CD8-positive, alpha-beta memory T cell (primary cell): ENCODE results near the gene MYADML2. TPM values are rescaled to one million over a fixed set of nuclear protein-coding genes. Genes with fewer than 3 reads are reported as not detected.
"Not testable (repeated sequence)": the region's sequence is repeated elsewhere in the genome, so short reads cannot be mapped to it uniquely, and the experiment has no call there.

Source experiments
- CTCF ChIA-PET: fragments of 350-600 bp; sonication (Branson Sonifier 250); formaldehyde crosslinking; loops from one replicate; lab custom pipeline; 2021; ENCODE audit warnings: antibody characterized with exemption; lab: Charles Lee
- POLR2A ChIA-PET: fragments of 350-600 bp; sonication (Branson Sonifier 250); formaldehyde crosslinking; loops from one replicate; lab custom pipeline; 2021; ENCODE audit warnings: antibody characterized with exemption; lab: Charles Lee
- DNase-seq, 5 donors: peaks; one replicate each; pipeline versions ENCODE4 v3.0.0 to v3.0.0-alpha.2; 2020 to 2022; ENCODE audit warnings: mixed read lengths in 1 of 5
- H3K27ac ChIP-seq: one replicate; pipeline ENCODE4 v1.7.0; 2013; ENCODE audit warnings: low read depth, mild to moderate bottlenecking, low read length, moderate library complexity
- H3K27me3 ChIP-seq: 2 replicates; pipeline ENCODE4 v1.7.0; 2013; ENCODE audit warnings: low read length, mild to moderate bottlenecking; ENCODE audit not compliant: insufficient read depth, poor library complexity, severe bottlenecking
- H3K36me3 ChIP-seq: 2 replicates; pipeline ENCODE4 v1.7.0; 2013; ENCODE audit warnings: mild to moderate bottlenecking, low read length, moderate library complexity; ENCODE audit not compliant: insufficient read depth
- H3K4me1 ChIP-seq: 2 replicates; pipeline ENCODE4 v1.7.0; 2013; ENCODE audit warnings: mild to moderate bottlenecking, low read length, moderate library complexity; ENCODE audit not compliant: insufficient read depth
- H3K4me3 ChIP-seq: 2 replicates; pipeline ENCODE4 v1.7.0; 2013; ENCODE audit warnings: mild to moderate bottlenecking, low read length
- H3K9me3 ChIP-seq: 2 replicates; pipeline ENCODE4 v1.7.0; 2013; ENCODE audit warnings: mild to moderate bottlenecking, low read length
- H3K27ac Mint-ChIP-seq, 8 donors: one replicate each; pipeline ENCODE4 v1.8.0; 2020 to 2021; ENCODE audit warnings: mixed read lengths in 8 of 8, mild to moderate bottlenecking in 6 of 8, inconsistent platforms in 3 of 8, moderate library complexity in 3 of 8
- H3K27me3 Mint-ChIP-seq, 2 donors: one replicate each; pipeline ENCODE4 v1.8.0; 2020 to 2021; ENCODE audit warnings: mixed read lengths in 2 of 2, mild to moderate bottlenecking in 1 of 2, moderate library complexity in 1 of 2
- H3K36me3 Mint-ChIP-seq, 3 donors: one replicate each; pipeline ENCODE4 v1.8.0; 2020 to 2021; ENCODE audit warnings: mixed read lengths in 3 of 3, inconsistent platforms in 1 of 3, mild to moderate bottlenecking in 1 of 3
- H3K4me1 Mint-ChIP-seq, 3 donors: one replicate each; pipeline ENCODE4 v1.8.0; 2020 to 2021; ENCODE audit warnings: mixed read lengths in 3 of 3, inconsistent platforms in 1 of 3, mild to moderate bottlenecking in 1 of 3
- H3K4me3 Mint-ChIP-seq, 7 donors: one replicate each; pipeline ENCODE4 v1.8.0; 2020 to 2021; ENCODE audit warnings: mixed read lengths in 7 of 7, mild to moderate bottlenecking in 6 of 7, moderate library complexity in 4 of 7, inconsistent platforms in 2 of 7
- H3K9me3 Mint-ChIP-seq, 5 donors: one replicate each; pipeline ENCODE4 v1.8.0; 2020 to 2022; ENCODE audit warnings: mixed read lengths in 5 of 5, mild to moderate bottlenecking in 3 of 5, moderate library complexity in 2 of 5, inconsistent platforms in 1 of 5
- polyA plus RNA-seq: library from polyadenylated mRNA; unstranded; fragments of 300-500 nt; fragmentation: Illumina TruSeq; gene quantifications from one replicate; pipeline ENCODE4 v1.2.3, GENCODE V29; 2021
- total RNA-seq, 2 experiments: library from RNA; stranded (reverse); gene quantifications; one replicate each; pipeline ENCODE4 v1.2.3, GENCODE V29; 2021

MYADML2 gene
- total and polyA plus RNA-seq, 3 experiments from 2014 or later, result not detected

DNA sequence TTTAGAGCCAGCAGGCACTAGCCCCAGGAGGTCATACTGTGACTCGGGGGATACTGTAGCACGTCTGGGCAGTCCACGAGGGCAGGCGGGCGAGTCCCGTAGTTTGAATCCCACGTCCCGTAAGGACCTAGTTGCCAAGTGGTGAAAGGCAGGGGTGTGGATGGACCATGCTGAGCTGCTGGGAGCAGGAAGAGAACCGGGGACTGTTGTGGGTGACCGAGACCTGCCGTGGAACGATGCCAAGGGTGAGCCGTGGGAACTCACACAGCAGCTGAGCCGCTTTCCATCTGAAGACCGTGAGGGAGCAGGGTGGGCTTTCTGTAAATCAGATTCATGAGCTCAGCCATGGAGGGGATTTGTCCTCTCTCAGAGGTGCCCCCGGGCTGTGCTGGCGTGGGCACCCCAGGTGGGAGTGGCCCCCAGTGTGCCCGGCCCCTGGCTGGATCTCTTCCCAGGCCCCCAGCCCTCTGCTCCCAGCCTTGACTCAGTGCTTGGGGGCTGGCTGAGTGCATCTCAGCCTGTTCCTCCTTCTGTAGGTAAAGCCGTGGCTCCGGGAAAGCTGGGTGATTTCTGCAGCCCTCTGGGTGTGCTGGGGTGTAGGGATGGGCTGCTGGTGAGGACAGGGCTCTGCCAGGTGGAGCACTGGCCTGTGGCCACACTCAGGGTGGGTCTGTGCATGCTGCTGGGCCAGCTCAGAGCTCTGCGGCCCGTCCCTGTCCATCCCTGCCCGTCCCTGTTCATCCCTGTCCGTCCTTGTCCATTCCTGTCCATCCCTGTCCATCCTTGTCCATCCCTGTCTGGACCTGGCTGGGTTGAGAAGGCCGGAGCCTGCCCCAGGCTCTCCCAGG lies 44.0 kb upstream of the MYADML2 start:
- no peaks in the 10 kb centered on the region for H3K9me3 Mint-ChIP-seq
- H3K4me1 Mint-ChIP-seq, result peaks cover 0 to 9% (median 5%) of the 10 kb centered on the region in 3 donors
- ChIA-PET POLR2A (interaction anchor here (0.5 kb wide), 1 partner anchor 19 kb away, joined by 3 read pairs; no protein-coding TSS in a partner anchor), CTCF (no interaction called here)
- Histone ChIP-seq H3K4me1 (no peaks in the 10 kb centered on the region), H3K27me3 (no peaks in the 10 kb centered on the region), H3K9me3 (no peaks in the 10 kb centered on the region), H3K4me3 (no peak overlapping the region), H3K27ac (no peak overlapping the region), H3K36me3 (no peaks in the 10 kb centered on the region)
- H3K4me3 Mint-ChIP-seq, result no peak overlapping the region
- DNase-seq, result no peak
- no peaks in the 10 kb centered on the region for H3K27me3 Mint-ChIP-seq
- peaks cover 0 to 34% (median 2%) of the 10 kb centered on the region in 3 donors for H3K36me3 Mint-ChIP-seq
- H3K27ac Mint-ChIP-seq, result no peak overlapping the region

DNA sequence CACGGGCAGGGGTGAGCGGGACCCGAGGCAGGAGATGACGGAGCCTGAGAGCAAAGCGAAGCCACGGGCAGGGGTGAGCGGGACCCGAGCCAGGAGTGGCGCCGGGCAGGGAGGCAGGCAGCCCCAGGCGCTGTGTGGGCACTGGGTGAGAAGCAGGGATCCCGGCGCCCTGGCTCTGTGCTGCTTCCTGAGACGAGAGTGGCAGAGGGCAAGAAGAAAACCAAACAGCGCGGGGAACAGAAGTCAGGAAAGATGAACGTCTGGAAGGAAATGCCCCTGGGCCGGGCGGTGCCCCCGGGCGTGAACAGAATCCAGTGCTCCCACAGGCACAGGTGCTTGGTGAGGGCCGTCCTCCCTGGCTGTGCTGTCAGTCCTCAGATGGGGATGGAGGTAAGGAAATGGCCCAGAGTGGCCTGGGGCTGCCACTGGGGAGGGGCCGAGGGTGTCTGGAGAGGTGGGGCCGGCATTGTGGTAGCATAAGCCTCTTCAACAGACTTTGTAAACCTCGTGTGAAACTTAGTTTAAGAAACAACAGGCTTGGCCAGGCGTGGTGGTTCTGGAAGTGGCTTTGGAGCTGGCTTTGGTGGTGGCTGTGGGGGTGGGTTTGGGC lies 40.2 kb upstream of the MYADML2 start:
- Mint-ChIP-seq H3K4me3 (no peak overlapping the region), H3K36me3 (peaks cover 4 to 46% (median 7%) of the 10 kb centered on the region in 3 donors), H3K27ac (peak overlapping the region in 2 of 8 donors; percentile 15 to 84), H3K9me3 (no peaks in the 10 kb centered on the region), H3K27me3 (no peaks in the 10 kb centered on the region), H3K4me1 (peaks cover 4 to 14% (median 5%) of the 10 kb centered on the region in 3 donors)
- no peak for DNase-seq
- ChIA-PET POLR2A (no interaction called here), CTCF (no interaction called here)
- H3K36me3 ChIP-seq, result peaks cover 4% of the 10 kb centered on the region
- H3K4me1 ChIP-seq, result no peaks in the 10 kb centered on the region
- no peak overlapping the region for H3K4me3 ChIP-seq
- no peaks in the 10 kb centered on the region for H3K27me3 ChIP-seq
- no peaks in the 10 kb centered on the region for H3K9me3 ChIP-seq
- H3K27ac ChIP-seq, result no peak overlapping the region

DNA sequence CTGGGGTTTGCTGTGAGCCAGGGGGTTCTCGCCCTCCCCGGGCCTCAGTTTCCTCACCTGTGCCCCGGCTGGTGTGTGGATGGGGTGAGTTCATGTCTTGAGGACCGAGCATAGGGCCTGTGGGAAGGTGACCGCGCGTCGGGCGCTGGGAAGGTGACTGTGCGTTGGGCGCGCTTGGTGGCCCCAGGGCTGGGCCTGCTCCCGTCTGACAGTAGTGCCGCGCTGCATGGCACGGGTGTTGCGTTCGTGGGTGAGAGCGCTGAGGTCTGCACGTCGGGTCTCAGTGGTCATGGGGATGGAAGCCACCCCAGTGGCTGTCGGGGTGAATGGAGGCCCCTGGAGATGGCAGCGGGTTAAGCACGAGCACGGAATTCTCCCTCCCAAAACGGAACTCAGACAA lies 39.6 kb upstream of the MYADML2 start:
- POLR2A ChIA-PET, result no interaction called here
- Mint-ChIP-seq H3K27ac (no peak overlapping the region), H3K27me3 (no peaks in the 10 kb centered on the region), H3K4me1 (peaks cover 4 to 15% (median 5%) of the 10 kb centered on the region in 3 donors), H3K9me3 (no peaks in the 10 kb centered on the region), H3K4me3 (no peak overlapping the region), H3K36me3 (peaks cover 4 to 46% (median 7%) of the 10 kb centered on the region in 3 donors)
- Histone ChIP-seq H3K4me1 (no peaks in the 10 kb centered on the region), H3K27me3 (no peaks in the 10 kb centered on the region), H3K36me3 (peaks cover 4% of the 10 kb centered on the region), H3K27ac (no peak overlapping the region), H3K4me3 (no peak overlapping the region), H3K9me3 (no peaks in the 10 kb centered on the region)
- no peak for DNase-seq
- CTCF ChIA-PET, result no interaction called here

DNA sequence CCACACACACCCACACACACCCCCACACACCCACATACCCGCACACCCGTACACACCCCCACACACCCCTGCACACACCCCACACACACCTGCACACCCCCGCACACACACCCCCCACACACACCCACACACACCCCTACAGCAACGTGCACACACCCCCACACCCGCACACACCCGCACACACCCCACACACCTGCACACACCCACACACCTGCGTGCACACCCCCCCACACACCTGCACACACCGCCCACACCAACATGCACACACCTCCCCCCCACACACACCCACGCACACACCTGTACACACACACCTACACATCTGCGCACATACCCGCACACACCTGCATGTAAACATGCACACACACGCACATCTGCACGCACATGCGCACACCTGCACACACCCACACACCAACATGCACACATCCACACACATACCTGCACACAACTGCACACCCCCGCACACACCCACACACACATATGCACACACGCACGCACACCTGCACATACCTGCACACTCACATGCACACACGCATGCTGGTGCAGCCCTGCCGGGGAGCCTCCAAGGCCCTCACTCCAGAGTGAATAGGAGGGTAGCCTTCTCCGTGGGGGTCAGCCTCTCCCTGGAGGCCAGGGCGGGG lies 37.9 kb upstream of the MYADML2 start:
- no peak overlapping the region for H3K27ac ChIP-seq
- Mint-ChIP-seq H3K27me3 (no peaks in the 10 kb centered on the region), H3K4me1 (peaks cover 7 to 20% (median 9%) of the 10 kb centered on the region in 3 donors), H3K9me3 (no peaks in the 10 kb centered on the region), H3K4me3 (no peak overlapping the region), H3K27ac (no peak overlapping the region), H3K36me3 (peaks cover 4 to 46% (median 10%) of the 10 kb centered on the region in 3 donors)
- DNase-seq, result no peak
- CTCF ChIA-PET, result no interaction called here
- POLR2A ChIA-PET, result interaction anchor here (0.6 kb wide), 1 partner anchor 17 kb away, joined by 4 read pairs; no protein-coding TSS in a partner anchor
- H3K4me1 ChIP-seq, result peaks cover 12% of the 10 kb centered on the region
- no peak overlapping the region for H3K4me3 ChIP-seq
- H3K36me3 ChIP-seq, result peaks cover 4% of the 10 kb centered on the region
- H3K27me3 ChIP-seq, result no peaks in the 10 kb centered on the region
- H3K9me3 ChIP-seq, result no peaks in the 10 kb centered on the region

DNA sequence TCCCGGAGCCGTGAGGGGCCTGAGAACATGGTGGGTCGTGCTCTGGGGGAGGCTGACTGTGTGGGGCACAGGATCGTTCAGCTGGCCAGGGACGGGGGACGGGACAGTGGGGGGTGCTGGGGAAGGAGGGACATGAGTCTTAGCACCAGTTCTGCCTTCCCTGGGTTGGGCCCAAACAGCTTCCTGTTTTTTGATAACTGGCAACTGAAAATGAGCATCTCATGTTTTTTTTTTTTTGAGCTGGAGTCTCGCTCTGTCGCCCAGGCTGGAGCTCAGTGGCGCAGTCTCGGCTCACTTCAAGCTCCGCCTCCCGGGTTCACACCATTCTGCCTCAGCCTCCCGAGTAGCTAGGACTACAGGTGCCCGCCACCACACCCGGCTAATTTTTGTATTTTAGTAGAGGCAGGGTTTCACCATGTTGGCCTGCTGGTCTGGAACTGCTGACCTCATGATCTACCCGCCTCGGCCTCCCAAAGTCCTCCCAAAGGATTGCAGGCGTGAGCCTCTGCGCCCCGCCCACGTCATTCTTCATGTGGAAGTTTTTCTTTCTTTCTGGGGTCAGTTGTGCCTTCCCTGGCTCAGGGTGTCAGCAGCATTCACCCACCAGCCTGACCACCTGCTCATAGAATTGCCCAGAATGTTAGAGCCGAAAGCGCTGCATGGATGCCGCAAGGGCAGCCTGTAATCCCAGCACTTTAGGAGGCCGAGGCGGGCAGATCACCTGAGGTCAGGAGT lies 36.8 kb upstream of the MYADML2 start:
- peak overlapping the region in 1 of 8 donors; percentile 51 for H3K27ac Mint-ChIP-seq
- Histone ChIP-seq H3K36me3 (peaks cover 4% of the 10 kb centered on the region), H3K4me1 (peaks cover 20% of the 10 kb centered on the region), H3K27ac (no peak overlapping the region), H3K27me3 (no peaks in the 10 kb centered on the region), H3K4me3 (no peak overlapping the region), H3K9me3 (no peaks in the 10 kb centered on the region)
- ChIA-PET POLR2A (no interaction called here), CTCF (interaction anchor here (1.4 kb wide), 1 partner anchor 24 kb away, joined by 4 read pairs; no protein-coding TSS in a partner anchor)
- no peak overlapping the region for H3K4me3 Mint-ChIP-seq
- H3K36me3 Mint-ChIP-seq, result peaks cover 4 to 46% (median 13%) of the 10 kb centered on the region in 3 donors
- H3K4me1 Mint-ChIP-seq, result peaks cover 16 to 28% (median 17%) of the 10 kb centered on the region in 3 donors
- H3K9me3 Mint-ChIP-seq, result no peaks in the 10 kb centered on the region
- no peak for DNase-seq
- no peaks in the 10 kb centered on the region for H3K27me3 Mint-ChIP-seq

DNA sequence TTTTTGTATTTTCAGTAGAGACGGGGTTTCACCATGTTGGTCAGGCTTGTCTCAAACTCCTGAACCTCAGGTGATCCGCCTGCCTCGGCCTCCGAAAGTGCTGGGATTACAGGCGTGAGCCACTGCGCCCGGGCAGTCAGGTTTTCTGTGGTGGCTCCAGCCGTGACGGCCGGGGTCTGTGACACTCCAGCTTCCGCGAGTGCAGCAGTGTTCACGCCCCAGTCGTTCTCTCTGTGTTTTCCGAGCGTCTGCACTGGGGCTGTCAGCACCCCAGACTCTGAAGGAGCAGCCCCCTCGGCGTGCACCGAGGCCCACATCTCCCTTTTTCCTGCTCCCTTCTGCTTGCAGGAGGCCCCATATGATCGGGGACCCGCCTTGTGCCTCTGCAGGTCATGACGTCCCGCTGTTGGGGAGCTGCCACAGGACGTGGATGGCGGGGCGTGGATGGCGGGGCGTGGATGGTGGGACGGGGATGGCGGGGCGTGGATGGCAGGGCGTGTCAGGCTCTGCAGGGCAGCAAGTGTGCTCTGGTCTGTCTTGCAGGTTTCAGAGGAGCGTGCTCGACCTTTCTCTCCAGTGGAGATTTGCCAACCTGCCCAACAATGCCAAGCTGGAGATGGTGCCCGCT lies 36.1 kb upstream of the MYADML2 start:
- peaks cover 4 to 42% (median 13%) of the 10 kb centered on the region in 3 donors for H3K36me3 Mint-ChIP-seq
- Histone ChIP-seq H3K4me1 (peaks cover 27% of the 10 kb centered on the region), H3K4me3 (no peak overlapping the region), H3K27ac (no peak overlapping the region), H3K9me3 (no peaks in the 10 kb centered on the region), H3K27me3 (no peaks in the 10 kb centered on the region), H3K36me3 (peaks cover 4% of the 10 kb centered on the region)
- DNase-seq, result no peak
- CTCF ChIA-PET, result interaction anchor here (1.4 kb wide), 1 partner anchor 23 kb away, joined by 4 read pairs; no protein-coding TSS in a partner anchor
- peaks cover 18 to 32% (median 19%) of the 10 kb centered on the region in 3 donors for H3K4me1 Mint-ChIP-seq
- no peaks in the 10 kb centered on the region for H3K27me3 Mint-ChIP-seq
- H3K27ac Mint-ChIP-seq, result no peak overlapping the region
- POLR2A ChIA-PET, result no interaction called here
- no peak overlapping the region for H3K4me3 Mint-ChIP-seq
- no peaks in the 10 kb centered on the region for H3K9me3 Mint-ChIP-seq

DNA sequence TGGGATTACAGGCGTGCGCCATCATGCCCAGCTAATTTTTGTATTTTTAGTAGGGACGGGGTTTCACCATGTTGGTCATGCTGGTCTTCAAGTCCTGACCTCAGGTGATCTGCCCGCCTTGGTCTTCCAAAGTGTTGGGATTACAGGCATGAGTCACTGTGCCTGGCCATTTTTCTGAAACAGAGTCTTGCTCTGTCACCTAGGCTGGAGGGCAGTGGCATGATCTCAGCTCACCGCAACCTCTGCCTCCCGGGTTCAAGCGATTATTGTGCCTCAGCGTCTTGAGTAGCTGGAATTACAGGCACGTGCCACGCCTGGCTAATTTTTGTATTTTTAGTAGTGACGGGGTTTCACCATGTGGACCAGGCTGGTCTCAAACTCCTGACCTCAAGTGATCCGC lies 34.5 kb upstream of the MYADML2 start:
- POLR2A ChIA-PET, H3K9me3 ChIP-seq, CTCF ChIA-PET, H3K27ac ChIP-seq, H3K4me3 ChIP-seq, DNase-seq, H3K27ac Mint-ChIP-seq, H3K27me3 ChIP-seq, H3K9me3 Mint-ChIP-seq, H3K27me3 Mint-ChIP-seq, H3K36me3 ChIP-seq: not testable (repeated sequence)
- peaks cover 23 to 38% (median 24%) of the 10 kb centered on the region in 3 donors for H3K4me1 Mint-ChIP-seq
- peak overlapping the region in 2 of 7 donors; percentile 27 to 40 for H3K4me3 Mint-ChIP-seq
- peaks cover 4 to 33% (median 13%) of the 10 kb centered on the region in 3 donors for H3K36me3 Mint-ChIP-seq
- peaks cover 28% of the 10 kb centered on the region for H3K4me1 ChIP-seq
